K562 (cell line): Measurements from ENCODE around the gene DPEP2. TPM values are rescaled to one million over a fixed set of nuclear protein-coding genes. Genes with fewer than 3 reads are reported as not detected.

Source experiments
- ARID3B ChIP-seq: fragments of 250-450 bp; sonication (Bioruptor Pico); IDR thresholded peaks from 2 replicates; pipeline ENCODE4 v1.4.0; 2020; ENCODE audit warnings: borderline replicate concordance
- ATF4 ChIP-seq: fragments of 450-650 bp; formaldehyde crosslinking; IDR thresholded peaks from 2 replicates; pipeline ENCODE4 v1.4.0; 2022; ENCODE audit warnings: mild to moderate bottlenecking, moderate library complexity
- CBX1 ChIP-seq: sonication (generic); IDR thresholded peaks from 2 replicates; pipeline ENCODE4 v1.6.1; 2016; ENCODE audit warnings: antibody characterized with exemption, low read depth, mild to moderate bottlenecking
- GABPA ChIP-seq: fragments of 200-800 bp; sonication (Bioruptor generic); conservative IDR thresholded peaks from 2 replicates; pipeline ENCODE4 v1.6.1; 2016; ENCODE audit warnings: low read depth, missing genetic modification characterization, missing compliant biosample characterization
- GABPB1 ChIP-seq: sonication (generic); formaldehyde crosslinking; IDR thresholded peaks from 2 replicates; pipeline ENCODE4 v1.8.0; 2022; ENCODE audit warnings: mild to moderate bottlenecking, missing genetic modification reagents
- GATA2 ChIP-seq: sonication (generic); formaldehyde crosslinking; IDR thresholded peaks from 2 replicates; pipeline ENCODE4 v1.4.0; 2020; ENCODE audit warnings: mild to moderate bottlenecking, missing genetic modification reagents
- NFE2 ChIP-seq: IDR thresholded peaks from 2 replicates; pipeline ENCODE4 v1.6.1; 2014; ENCODE audit warnings: antibody characterized with exemption, low read depth
- REST ChIP-seq, 2 experiments: fragments of 450-650 bp; formaldehyde crosslinking in 1 of 2; IDR thresholded peaks; 2 replicates each; pipeline versions ENCODE4 v1.4.0 to v1.6.1; 2014 to 2020; ENCODE audit warnings: mild to moderate bottlenecking in 2 of 2, borderline replicate concordance in 1 of 2, low read depth in 1 of 2
- ZNF785 ChIP-seq: fragments of 250-450 bp; sonication (Bioruptor Pico); IDR thresholded peaks from 2 replicates; pipeline ENCODE4 v1.4.0; 2020; ENCODE audit warnings: mild to moderate bottlenecking
- ZSCAN29 ChIP-seq: fragments of 450-650 bp; IDR thresholded peaks from 2 replicates; pipeline ENCODE4 v1.6.1; 2017
- polyA plus RNA-seq, 8 experiments: library from polyadenylated mRNA; depleted of rRNA in 4 of 8; stranded (reverse) in 5 of 8; unstranded in 3 of 8; fragments of >200 nt; fragmentation: Nextera tagmentation in 2 of 8; fragmentation: Illumina TruSeq in 1 of 8; extraction: Ambion mirVana in 2 of 8; extraction: Trizol in 1 of 8; gene quantifications; 2 replicates each; pipeline versions ENCODE4 v1.2.1 to v1.2.3, GENCODE V29; 2011 to 2014; ENCODE audit warnings: inconsistent platforms in 1 of 8, missing spikeins in 1 of 8
- total RNA-seq, 7 experiments: library from RNA; depleted of rRNA in 6 of 7; stranded (reverse); fragments of >200 nt in 6 of 7; fragmentation: Illumina TruSeq in 2 of 7; extraction: Trizol in 2 of 7; gene quantifications; 2 replicates each; pipeline versions ENCODE4 v1.2.1 to v1.2.3, GENCODE V29; 2011 to 2021; ENCODE audit warnings: low replicate concordance in 1 of 7
- TF ChIP-seq, protein P1 (sequence below): sonication (generic); formaldehyde crosslinking; IDR thresholded peaks from 2 replicates; pipeline ENCODE4 v1.8.0; 2022; ENCODE audit warnings: mild to moderate bottlenecking, missing genetic modification reagents

DPEP2 gene
- total and polyA plus RNA-seq, 9 of the 15 experiments (the other 6 are each of a cell fraction or from before 2014, with no cell fraction given), result 0.14 to 1.2 (median 0.38) TPM

GRCh38 chr16:67968400-67969253 is 30.7 kb downstream of the DPEP2 start, which contains the start of gene SLC12A4 (continued):
- no peak for TF ChIP-seq ATF4
- no peak for TF ChIP-seq ARID3B (CRISPR knock-in tag)
- no peak for TF ChIP-seq NFE2
- TF ChIP-seq GABPB1, result peak; percentile 60
- TF ChIP-seq ZSCAN29, result no peak
- peak; percentile 98 for TF ChIP-seq CBX1
- TF ChIP-seq ZNF785, result no peak
- no peak for TF ChIP-seq REST (IDR thresholded peaks at IDR 0.05; ENCODE audit: borderline replicate concordance)
- no peak for TF ChIP-seq REST (CRISPR knock-in tag; IDR thresholded peaks at IDR 0.05; ENCODE audit: low read depth)
- peak; percentile 83 for TF ChIP-seq GABPA (tag)
- TF ChIP-seq GATA2 (CRISPR knock-in tag), result no peak
- TF ChIP-seq, protein P1, sequence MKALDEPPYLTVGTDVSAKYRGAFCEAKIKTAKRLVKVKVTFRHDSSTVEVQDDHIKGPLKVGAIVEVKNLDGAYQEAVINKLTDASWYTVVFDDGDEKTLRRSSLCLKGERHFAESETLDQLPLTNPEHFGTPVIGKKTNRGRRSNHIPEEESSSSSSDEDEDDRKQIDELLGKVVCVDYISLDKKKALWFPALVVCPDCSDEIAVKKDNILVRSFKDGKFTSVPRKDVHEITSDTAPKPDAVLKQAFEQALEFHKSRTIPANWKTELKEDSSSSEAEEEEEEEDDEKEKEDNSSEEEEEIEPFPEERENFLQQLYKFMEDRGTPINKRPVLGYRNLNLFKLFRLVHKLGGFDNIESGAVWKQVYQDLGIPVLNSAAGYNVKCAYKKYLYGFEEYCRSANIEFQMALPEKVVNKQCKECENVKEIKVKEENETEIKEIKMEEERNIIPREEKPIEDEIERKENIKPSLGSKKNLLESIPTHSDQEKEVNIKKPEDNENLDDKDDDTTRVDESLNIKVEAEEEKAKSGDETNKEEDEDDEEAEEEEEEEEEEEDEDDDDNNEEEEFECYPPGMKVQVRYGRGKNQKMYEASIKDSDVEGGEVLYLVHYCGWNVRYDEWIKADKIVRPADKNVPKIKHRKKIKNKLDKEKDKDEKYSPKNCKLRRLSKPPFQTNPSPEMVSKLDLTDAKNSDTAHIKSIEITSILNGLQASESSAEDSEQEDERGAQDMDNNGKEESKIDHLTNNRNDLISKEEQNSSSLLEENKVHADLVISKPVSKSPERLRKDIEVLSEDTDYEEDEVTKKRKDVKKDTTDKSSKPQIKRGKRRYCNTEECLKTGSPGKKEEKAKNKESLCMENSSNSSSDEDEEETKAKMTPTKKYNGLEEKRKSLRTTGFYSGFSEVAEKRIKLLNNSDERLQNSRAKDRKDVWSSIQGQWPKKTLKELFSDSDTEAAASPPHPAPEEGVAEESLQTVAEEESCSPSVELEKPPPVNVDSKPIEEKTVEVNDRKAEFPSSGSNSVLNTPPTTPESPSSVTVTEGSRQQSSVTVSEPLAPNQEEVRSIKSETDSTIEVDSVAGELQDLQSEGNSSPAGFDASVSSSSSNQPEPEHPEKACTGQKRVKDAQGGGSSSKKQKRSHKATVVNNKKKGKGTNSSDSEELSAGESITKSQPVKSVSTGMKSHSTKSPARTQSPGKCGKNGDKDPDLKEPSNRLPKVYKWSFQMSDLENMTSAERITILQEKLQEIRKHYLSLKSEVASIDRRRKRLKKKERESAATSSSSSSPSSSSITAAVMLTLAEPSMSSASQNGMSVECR, result peak; percentile 16; the same call in 1 of the 2 replicates
